Body of pancreas (tissue), 4 donors: ENCODE measurements around the gene DOC2B.

Source experiments
- POLR2A ChIP-seq, 3 donors: fragments of 450-650 bp; IDR thresholded peaks; one replicate each; pipeline ENCODE4 v1.6.1; 2016; ENCODE audit warnings: antibody characterized with exemption in 3 of 3, mild to moderate bottlenecking in 2 of 3
- TF ChIP-seq, protein P1 (sequence below), 7 experiments: fragments of 450-650 bp in 4 of 7; fragments of 200-600 bp in 3 of 7; sonication (generic) in 3 of 7; IDR thresholded peaks; one replicate each; pipeline ENCODE4 v1.5.1; 2016 to 2019; ENCODE audit warnings: antibody characterized with exemption in 7 of 7

DNA sequence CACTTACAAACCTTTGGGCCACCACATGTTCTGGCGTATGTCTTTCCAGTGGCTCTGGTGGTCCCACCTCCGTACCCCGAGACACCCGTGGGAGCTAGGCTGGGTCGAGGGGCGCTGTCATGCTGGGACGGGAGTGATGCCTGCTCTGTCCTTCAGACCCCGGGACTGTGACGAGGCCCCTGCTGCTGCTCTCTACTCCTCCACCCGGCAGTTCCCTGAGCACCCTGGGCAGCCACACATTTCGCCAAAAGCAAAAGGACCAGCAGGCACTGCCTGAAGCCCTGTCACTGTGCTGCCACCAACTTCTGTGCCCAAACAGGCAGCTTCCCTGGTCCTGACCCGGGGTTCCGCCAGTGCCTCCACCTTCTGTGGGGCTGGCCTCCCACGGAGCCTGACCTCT is 15.5 kb downstream of the DOC2B start:
- TF ChIP-seq, protein P1, sequence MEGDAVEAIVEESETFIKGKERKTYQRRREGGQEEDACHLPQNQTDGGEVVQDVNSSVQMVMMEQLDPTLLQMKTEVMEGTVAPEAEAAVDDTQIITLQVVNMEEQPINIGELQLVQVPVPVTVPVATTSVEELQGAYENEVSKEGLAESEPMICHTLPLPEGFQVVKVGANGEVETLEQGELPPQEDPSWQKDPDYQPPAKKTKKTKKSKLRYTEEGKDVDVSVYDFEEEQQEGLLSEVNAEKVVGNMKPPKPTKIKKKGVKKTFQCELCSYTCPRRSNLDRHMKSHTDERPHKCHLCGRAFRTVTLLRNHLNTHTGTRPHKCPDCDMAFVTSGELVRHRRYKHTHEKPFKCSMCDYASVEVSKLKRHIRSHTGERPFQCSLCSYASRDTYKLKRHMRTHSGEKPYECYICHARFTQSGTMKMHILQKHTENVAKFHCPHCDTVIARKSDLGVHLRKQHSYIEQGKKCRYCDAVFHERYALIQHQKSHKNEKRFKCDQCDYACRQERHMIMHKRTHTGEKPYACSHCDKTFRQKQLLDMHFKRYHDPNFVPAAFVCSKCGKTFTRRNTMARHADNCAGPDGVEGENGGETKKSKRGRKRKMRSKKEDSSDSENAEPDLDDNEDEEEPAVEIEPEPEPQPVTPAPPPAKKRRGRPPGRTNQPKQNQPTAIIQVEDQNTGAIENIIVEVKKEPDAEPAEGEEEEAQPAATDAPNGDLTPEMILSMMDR (IDR thresholded peaks at IDR 0.05): no peak
- TF ChIP-seq POLR2A (IDR thresholded peaks at IDR 0.05): no peak
